Activated T-helper 2 cell treated with anti-CD3 and anti-CD28 coated beads, Interferon-gamma antibody, Interleukin-2, Interleukin-4, amounts not matched to agents 10 μg/mL and 5 μg/mL and 100 μg/mL, durations not matched to agents 14 hours and 24 hours and 36 hours (primary cell): ENCODE results near the gene TRRAP. TPM values are rescaled to one million over a fixed set of nuclear protein-coding genes. Genes with fewer than 3 reads are reported as not detected.

Source experiments
- DNase-seq: peaks from one replicate; pipeline ENCODE4 v3.0.0; 2021; ENCODE audit warnings: low spot score
- H3K27ac Mint-ChIP-seq: one replicate; pipeline ENCODE4 v1.8.0; 2021; ENCODE audit warnings: mixed read lengths
- H3K27me3 Mint-ChIP-seq: one replicate; pipeline ENCODE4 v1.8.0; 2021; ENCODE audit warnings: low read depth, mixed read lengths
- H3K36me3 Mint-ChIP-seq: one replicate; pipeline ENCODE4 v1.8.0; 2021; ENCODE audit warnings: low read depth, mixed read lengths
- H3K4me1 Mint-ChIP-seq: one replicate; pipeline ENCODE4 v1.8.0; 2021; ENCODE audit warnings: low read depth, mixed read lengths
- H3K4me3 Mint-ChIP-seq: one replicate; pipeline ENCODE4 v1.8.0; 2021; ENCODE audit warnings: low read depth, mild to moderate bottlenecking, moderate library complexity, mixed read lengths
- H3K9me3 Mint-ChIP-seq: one replicate; pipeline ENCODE4 v1.8.0; 2021; ENCODE audit warnings: mixed read lengths
- intact Hi-C: fragments of 100-400 bp; cut with micrococcal nuclease; formaldehyde crosslinking; loops from one replicate; pipeline ENCODE4 v1.15.1; 2023
- total RNA-seq: library from RNA; stranded (reverse); gene quantifications from 2 replicates; pipeline ENCODE4 v1.2.3, GENCODE V29; 2022

Gene TRRAP
- total RNA-seq, 1 donor from 2014 or later: 58.6 TPM

DNA sequence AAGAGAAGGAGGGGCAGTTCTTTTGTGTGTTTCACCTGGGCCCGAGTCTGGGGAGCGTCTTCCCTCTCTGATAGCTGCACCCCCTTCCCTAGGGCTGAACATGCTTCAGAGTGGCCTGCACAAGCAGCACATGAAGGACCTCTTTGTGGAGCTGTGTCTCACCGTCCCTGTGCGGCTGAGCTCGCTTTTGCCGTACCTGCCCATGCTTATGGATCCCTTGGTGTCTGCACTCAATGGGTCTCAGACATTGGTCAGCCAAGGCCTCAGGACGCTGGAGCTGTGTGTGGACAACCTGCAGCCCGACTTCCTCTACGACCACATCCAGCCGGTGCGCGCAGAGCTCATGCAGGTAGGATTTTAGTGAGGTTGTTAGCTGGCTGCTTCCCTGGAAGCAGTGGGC lies 39.0 kb downstream of the TRRAP start:
- Mint-ChIP-seq H3K36me3 (peaks cover 71% of the 10 kb centered on the region), H3K27me3 (no peaks in the 10 kb centered on the region), H3K4me3 (no peak overlapping the region), H3K4me1 (no peaks in the 10 kb centered on the region), H3K27ac (no peak overlapping the region), H3K9me3 (no peaks in the 10 kb centered on the region)
- DNase-seq: no peak
- intact Hi-C loops: loop anchor here (2.0 kb wide), 1 partner anchor 41 kb away; no protein-coding TSS in a partner anchor

DNA sequence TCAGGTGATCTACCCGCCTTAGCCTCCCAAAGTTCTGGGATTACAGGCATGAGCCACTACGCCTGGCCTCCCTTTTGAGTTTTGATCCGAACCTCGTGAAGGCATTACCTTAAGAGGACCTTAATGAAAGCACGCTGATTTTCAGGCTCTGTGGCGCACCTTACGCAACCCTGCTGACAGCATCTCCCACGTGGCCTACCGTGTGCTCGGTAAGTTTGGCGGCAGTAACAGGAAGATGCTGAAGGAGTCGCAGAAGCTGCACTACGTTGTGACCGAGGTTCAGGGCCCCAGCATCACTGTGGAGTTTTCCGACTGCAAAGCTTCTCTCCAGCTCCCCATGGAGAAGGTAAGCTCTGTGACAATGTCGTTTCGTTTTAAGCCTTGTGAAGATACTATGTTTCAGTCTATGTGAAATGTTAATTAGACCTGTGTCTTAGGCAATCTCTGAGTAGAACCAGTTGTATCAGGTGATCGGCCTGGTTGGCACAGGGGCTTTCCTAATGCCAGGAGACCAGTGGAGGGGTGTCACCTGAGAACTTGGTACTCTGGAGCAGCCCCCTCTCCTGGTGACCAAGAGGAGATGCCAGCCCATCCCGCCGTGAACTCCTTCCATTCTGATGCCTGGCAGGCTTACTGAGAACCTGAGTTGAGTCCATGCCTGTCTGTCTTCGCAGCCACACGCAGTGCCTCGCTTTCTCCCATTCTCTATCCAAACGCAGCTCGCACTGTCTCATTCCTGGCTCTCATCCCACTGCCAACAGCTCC lies 43.5 kb downstream of the TRRAP start:
- no peak for DNase-seq
- H3K36me3 Mint-ChIP-seq: peaks cover 83% of the 10 kb centered on the region
- H3K27me3 Mint-ChIP-seq: no peaks in the 10 kb centered on the region
- no peak overlapping the region for H3K27ac Mint-ChIP-seq
- intact Hi-C loops: no loop called here
- H3K4me1 Mint-ChIP-seq: no peaks in the 10 kb centered on the region
- H3K4me3 Mint-ChIP-seq: no peak overlapping the region
- H3K9me3 Mint-ChIP-seq: no peaks in the 10 kb centered on the region

DNA sequence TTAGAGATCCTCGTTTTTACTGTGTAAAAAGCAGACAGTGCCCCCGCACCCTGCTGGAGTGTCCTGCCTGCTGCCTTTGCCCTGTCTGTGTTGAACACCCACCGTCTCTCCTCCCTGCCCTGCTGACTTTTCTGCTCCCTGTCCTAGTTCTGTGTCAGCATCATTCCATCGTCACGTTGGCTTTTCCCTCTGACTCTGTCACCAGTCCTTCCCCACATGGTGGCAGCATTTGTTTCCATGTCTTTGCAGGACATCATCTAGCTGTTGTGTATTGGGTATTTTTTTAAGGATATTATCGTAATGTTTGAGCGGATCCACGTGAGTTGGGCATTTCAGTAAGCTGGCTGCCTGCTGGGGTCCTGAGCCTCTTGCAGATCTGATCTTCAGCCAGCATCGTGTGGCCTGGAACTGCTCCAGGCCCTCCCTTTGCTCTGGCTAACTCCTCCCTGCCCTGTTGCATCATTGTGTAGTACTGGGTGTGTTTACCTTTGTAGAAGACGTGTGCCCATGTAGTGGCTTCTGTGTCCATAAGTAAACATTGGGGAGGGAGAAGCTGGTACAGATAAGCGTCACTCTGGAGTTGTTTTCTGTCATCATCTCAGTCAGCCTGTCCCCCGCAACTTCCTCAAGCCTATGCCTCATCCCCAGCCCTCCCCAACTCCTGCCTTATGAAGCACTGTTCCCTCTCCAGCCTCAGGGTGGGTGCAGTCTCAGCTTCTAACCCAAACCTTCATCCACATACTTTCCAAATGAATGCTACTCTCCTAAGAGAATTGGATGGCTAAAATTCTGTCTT lies 44.3 kb downstream of the TRRAP start:
- intact Hi-C loops: no loop called here
- Mint-ChIP-seq H3K27me3 (no peaks in the 10 kb centered on the region), H3K27ac (no peak overlapping the region), H3K36me3 (peaks cover 83% of the 10 kb centered on the region), H3K9me3 (no peaks in the 10 kb centered on the region), H3K4me1 (no peaks in the 10 kb centered on the region), H3K4me3 (no peak overlapping the region)
- no peak for DNase-seq

DNA sequence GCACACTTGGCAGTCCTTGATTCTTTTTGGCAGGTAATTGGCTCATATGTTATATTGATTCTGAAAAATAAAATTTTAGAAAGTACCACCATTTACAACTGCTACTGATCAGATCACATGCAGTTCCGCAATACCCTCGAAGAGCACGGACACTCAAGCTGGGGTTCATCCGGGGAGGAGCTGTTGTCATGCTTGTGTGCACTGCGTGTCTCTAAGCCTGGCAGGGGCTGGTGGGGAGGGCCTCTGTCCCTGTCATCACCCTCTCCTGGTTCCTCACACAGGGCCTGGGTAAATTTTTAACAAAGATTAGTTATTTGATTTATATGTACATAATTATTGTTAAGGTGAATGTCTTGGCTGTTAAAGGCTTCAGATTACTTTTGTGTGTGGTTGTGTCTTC lies 45.2 kb downstream of the TRRAP start:
- Mint-ChIP-seq H3K9me3 (no peaks in the 10 kb centered on the region), H3K36me3 (peaks cover 86% of the 10 kb centered on the region), H3K4me1 (no peaks in the 10 kb centered on the region)

DNA sequence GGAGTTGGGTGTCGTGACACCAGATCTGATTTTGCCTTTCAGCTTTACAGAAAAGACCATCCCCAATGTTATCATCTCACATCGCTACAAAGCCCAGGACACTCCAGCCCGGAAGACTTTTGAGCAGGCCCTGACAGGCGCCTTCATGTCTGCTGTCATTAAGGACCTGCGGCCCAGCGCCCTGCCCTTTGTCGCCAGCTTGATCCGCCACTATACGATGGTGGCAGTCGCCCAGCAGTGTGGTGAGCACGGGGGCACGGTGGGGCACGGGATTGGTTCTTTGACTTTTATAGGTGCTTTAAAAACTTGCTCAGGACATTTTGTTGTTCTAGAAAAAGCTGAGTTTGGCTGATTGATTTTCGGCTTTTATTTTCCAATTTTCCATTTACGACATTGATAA lies 48.8 kb downstream of the TRRAP start:
- no peak for DNase-seq
- H3K9me3 Mint-ChIP-seq: no peaks in the 10 kb centered on the region
- H3K4me3 Mint-ChIP-seq: no peak overlapping the region
- H3K4me1 Mint-ChIP-seq: peaks cover 3% of the 10 kb centered on the region
- H3K27me3 Mint-ChIP-seq: no peaks in the 10 kb centered on the region
- intact Hi-C loops: no loop called here
- H3K36me3 Mint-ChIP-seq: peaks cover 84% of the 10 kb centered on the region
- H3K27ac Mint-ChIP-seq: no peak overlapping the region

More for the DNA sequence above, 45.2 kb downstream of the TRRAP start:
- H3K27ac Mint-ChIP-seq: no peak overlapping the region
- no peak overlapping the region for H3K4me3 Mint-ChIP-seq
- no peaks in the 10 kb centered on the region for H3K27me3 Mint-ChIP-seq
- intact Hi-C loops: no loop called here
- DNase-seq: no peak

DNA sequence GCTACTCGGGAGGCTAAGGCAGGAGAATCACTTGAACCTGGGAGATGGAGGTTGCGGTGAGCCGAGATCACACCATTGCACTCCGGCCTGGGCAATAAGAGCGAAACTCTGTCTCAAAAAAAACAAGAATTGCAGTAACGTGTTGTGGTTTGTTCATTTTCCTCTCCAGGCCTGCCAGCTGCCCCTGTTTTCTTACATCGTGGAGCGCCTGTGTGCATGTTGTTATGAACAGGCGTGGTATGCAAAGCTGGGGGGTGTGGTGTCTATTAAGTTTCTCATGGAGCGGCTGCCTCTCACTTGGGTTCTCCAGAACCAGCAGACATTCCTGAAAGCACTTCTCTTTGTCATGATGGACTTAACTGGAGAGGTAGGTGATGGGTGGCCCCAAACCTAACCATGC lies 52.1 kb downstream of the TRRAP start:
- intact Hi-C loops: no loop called here
- H3K4me1 Mint-ChIP-seq: peaks cover 5% of the 10 kb centered on the region
- H3K27me3 Mint-ChIP-seq: no peaks in the 10 kb centered on the region
- H3K36me3 Mint-ChIP-seq: peaks cover 79% of the 10 kb centered on the region
- H3K9me3 Mint-ChIP-seq: no peaks in the 10 kb centered on the region
- no peak overlapping the region for H3K4me3 Mint-ChIP-seq
- no peak overlapping the region for H3K27ac Mint-ChIP-seq
- no peak for DNase-seq

DNA sequence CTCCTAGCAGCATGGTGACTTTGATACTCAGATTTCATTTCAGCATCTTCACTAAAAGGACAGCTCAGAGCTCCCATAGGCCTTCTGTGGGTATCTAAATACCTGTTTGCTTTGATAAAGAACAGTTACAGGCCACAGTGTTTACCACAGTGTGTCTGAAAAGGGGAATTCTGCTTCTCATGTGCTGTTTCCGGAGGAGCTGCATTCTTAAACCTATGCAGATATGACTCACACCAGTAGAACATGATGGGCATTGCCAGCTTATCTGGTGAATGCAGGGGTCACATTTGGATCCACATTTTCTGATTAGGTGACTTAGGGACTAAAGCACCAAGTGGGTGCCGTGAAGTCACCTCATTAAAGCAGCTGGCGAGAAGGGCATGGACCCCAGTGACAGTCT lies 52.6 kb downstream of the TRRAP start:
- Mint-ChIP-seq H3K4me1 (peaks cover 5% of the 10 kb centered on the region), H3K36me3 (peaks cover 79% of the 10 kb centered on the region), H3K9me3 (no peaks in the 10 kb centered on the region), H3K27ac (peak overlapping the region; percentile 21), H3K4me3 (no peak overlapping the region), H3K27me3 (no peaks in the 10 kb centered on the region)
- intact Hi-C loops: no loop called here
- no peak for DNase-seq

DNA sequence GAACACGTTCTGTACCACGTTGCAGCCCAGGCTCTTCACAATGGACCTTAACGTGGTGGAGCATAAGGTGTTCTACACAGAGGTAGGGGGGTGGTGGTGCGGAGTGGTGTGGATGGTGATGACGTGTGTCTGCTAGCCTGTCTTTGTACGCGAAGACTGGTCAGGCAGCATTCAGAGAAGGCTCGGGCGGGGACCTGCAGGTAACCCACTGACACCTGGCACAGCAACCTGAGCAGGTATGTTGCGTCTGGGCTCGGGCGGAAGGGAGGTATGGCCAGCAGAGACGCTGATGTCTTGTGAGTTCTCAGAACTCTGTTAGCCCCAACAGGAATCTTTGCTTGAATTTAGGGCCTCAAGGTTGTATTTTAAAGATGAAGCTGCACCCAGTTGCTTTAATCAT lies 55.0 kb downstream of the TRRAP start:
- intact Hi-C loops: no loop called here
- no peak overlapping the region for H3K27ac Mint-ChIP-seq
- DNase-seq: no peak
- no peaks in the 10 kb centered on the region for H3K27me3 Mint-ChIP-seq
- peaks cover 74% of the 10 kb centered on the region for H3K36me3 Mint-ChIP-seq
- H3K4me1 Mint-ChIP-seq: peaks cover 5% of the 10 kb centered on the region
- H3K9me3 Mint-ChIP-seq: no peaks in the 10 kb centered on the region
- H3K4me3 Mint-ChIP-seq: no peak overlapping the region

DNA sequence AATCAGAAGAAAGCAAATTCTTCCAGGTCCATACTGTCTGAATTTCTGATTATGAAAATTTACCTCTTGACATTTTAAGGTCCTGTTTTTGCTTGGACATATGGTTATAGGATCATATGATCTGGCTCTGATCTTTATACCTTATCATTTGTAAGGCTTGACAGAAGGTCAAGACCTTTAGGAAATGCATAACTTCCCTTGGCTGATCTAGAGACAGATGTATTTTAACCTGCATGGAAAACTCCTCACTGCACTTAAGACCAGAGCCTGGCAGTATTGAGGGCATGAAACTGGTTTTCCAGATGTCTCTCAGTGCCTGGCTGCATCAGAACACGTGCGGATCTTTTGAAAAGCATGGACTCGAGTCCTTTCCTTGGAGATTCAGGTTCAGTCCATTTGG lies 55.9 kb downstream of the TRRAP start:
- Mint-ChIP-seq H3K27ac (no peak overlapping the region), H3K4me3 (no peak overlapping the region), H3K4me1 (peaks cover 5% of the 10 kb centered on the region), H3K27me3 (no peaks in the 10 kb centered on the region), H3K9me3 (no peaks in the 10 kb centered on the region), H3K36me3 (peaks cover 76% of the 10 kb centered on the region)
- no peak for DNase-seq
- intact Hi-C loops: no loop called here

DNA sequence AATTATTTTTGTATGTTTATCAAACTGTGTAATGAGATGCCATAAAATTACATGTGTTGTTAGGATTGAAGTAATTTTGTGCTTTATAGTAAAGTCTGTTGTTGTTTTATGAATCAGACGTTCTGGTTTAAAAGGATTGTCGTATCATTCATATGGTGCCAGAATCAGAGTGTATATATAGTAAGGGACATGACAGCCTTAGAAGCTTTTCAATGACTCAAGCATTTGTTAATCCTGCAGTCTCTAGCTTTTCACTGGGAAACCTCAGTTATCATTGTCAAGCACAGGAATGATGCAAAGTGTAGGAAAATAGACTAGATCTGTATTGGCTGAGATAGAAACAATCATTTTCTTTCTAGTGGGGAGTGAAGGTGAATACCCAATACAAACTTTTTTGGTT lies 57.5 kb downstream of the TRRAP start:
- intact Hi-C loops: no loop called here
- Mint-ChIP-seq H3K27me3 (no peaks in the 10 kb centered on the region), H3K27ac (no peak overlapping the region), H3K4me1 (peaks cover 5% of the 10 kb centered on the region), H3K36me3 (peaks cover 71% of the 10 kb centered on the region), H3K4me3 (no peak overlapping the region), H3K9me3 (no peaks in the 10 kb centered on the region)
- DNase-seq: no peak

DNA sequence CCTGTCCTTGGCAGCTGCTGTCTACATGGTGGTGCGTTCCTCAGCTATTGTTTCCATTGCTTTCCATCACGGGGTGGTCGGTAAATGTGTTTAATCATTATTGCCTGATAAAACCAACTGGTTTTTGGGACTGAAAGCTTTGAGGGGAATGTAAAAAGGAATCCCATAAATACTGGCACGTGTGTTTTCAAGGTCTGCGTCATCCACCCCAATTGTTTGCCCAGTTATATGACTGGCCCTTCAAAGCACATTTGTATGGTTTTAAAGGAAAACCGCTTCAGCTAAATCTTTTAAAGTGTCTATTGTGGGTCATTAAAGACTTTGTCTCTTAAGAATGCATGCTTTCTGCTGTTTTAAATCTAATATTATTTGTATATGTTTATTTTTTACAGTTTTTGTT lies 65.0 kb downstream of the TRRAP start:
- no peaks in the 10 kb centered on the region for H3K27me3 Mint-ChIP-seq
- intact Hi-C loops: no loop called here
- H3K27ac Mint-ChIP-seq: no peak overlapping the region
- no peak overlapping the region for H3K4me3 Mint-ChIP-seq
- H3K36me3 Mint-ChIP-seq: peaks cover 61% of the 10 kb centered on the region
- no peak for DNase-seq
- no peaks in the 10 kb centered on the region for H3K4me1 Mint-ChIP-seq
- H3K9me3 Mint-ChIP-seq: no peaks in the 10 kb centered on the region

DNA sequence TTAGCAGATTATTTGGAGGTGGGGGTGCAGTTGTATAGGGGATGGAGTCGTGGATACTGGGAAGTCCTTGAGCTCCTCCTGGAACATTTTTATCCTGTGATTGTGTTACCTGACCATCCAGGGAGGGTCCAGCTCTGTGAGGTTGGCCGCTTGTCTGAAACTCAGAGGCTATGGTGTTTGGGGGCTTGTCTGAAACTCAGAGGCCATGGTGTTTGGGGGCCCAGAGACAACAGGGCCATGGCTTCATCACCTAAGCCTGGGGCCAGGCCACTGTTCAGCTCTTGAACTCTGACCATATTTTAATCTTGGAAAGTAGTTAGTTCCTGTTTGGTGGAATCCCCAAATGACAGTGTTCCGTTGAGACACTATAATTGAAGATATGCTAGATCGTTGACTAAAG lies 66.1 kb downstream of the TRRAP start:
- H3K27ac Mint-ChIP-seq: no peak overlapping the region
- no peaks in the 10 kb centered on the region for H3K27me3 Mint-ChIP-seq
- no peak overlapping the region for H3K4me3 Mint-ChIP-seq
- DNase-seq: no peak
- H3K9me3 Mint-ChIP-seq: no peaks in the 10 kb centered on the region
- peaks cover 58% of the 10 kb centered on the region for H3K36me3 Mint-ChIP-seq
- H3K4me1 Mint-ChIP-seq: no peaks in the 10 kb centered on the region
- intact Hi-C loops: no loop called here

DNA sequence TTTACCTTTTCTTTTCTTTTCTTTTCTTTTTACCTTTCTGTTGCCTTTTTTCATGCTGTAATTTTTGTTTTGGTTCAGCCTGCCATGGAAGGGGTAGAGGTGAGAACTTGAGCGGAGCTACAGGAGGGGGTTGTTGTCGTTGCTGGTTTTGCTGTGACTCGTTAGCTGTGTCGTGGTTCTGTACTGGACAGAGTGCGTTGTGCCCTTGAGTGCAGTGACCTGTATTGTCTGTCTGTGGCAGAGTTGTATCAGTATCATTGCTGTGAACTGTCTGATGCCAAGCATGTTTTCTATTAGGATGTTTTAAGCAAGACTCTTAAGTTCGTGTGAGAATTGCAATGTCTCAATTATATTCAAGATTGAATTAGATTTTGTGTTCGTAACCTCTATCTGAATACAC lies 67.5 kb downstream of the TRRAP start:
- no peaks in the 10 kb centered on the region for H3K9me3 Mint-ChIP-seq
- H3K4me3 Mint-ChIP-seq: no peak overlapping the region
- peaks cover 62% of the 10 kb centered on the region for H3K36me3 Mint-ChIP-seq
- DNase-seq: no peak
- no peak overlapping the region for H3K27ac Mint-ChIP-seq
- H3K27me3 Mint-ChIP-seq: no peaks in the 10 kb centered on the region
- intact Hi-C loops: no loop called here
- no peaks in the 10 kb centered on the region for H3K4me1 Mint-ChIP-seq
